Testis (tissue), 3 donors: Measurements from ENCODE around the gene RBMXL2. TPM values are rescaled to one million over a fixed set of nuclear protein-coding genes. Genes with fewer than 3 reads are reported as not detected.

ENCODE experiments used
- DNase-seq: peaks from one replicate; pipeline ENCODE4 v3.0.0-alpha.2; 2019
- H3K27ac ChIP-seq, 2 donors: fragments of 200-600 bp; sonication (generic); one replicate each; pipeline ENCODE4 v1.5.1; 2019
- H3K27me3 ChIP-seq: fragments of 200-600 bp; sonication (generic); one replicate; pipeline ENCODE4 v1.5.1; 2019
- H3K36me3 ChIP-seq: fragments of 200-600 bp; sonication (generic); one replicate; pipeline ENCODE4 v1.5.1; 2017; ENCODE audit warnings: low read depth; ENCODE audit errors: missing control alignments
- H3K4me1 ChIP-seq: fragments of 200-600 bp; sonication (generic); one replicate; pipeline ENCODE4 v1.5.1; 2019
- H3K4me3 ChIP-seq, 2 donors: fragments of 200-600 bp; sonication (generic); one replicate each; pipeline ENCODE4 v1.5.1; 2017 to 2019
- H3K9me3 ChIP-seq: fragments of 200-600 bp; sonication (generic); one replicate; pipeline ENCODE4 v1.5.1; 2017
- POLR2A ChIP-seq: fragments of 450-650 bp; IDR thresholded peaks from one replicate; pipeline ENCODE4 v1.6.1; 2017; ENCODE audit warnings: antibody characterized with exemption, mild to moderate bottlenecking, moderate library complexity
- WGBS, 2 donors: methylation state at CpG; one replicate each; pipeline ENCODE4 v1.1.5; 2018; 5-methylcytosine and 5-hydroxymethylcytosine counted together
- intact Hi-C: fragments of 100-400 bp; cut with DNase I; formaldehyde crosslinking; loops from one replicate; pipeline ENCODE4 v1.15.1; 2023; ENCODE audit warnings: low total_unique reads
- polyA plus RNA-seq: library from polyadenylated mRNA; stranded (reverse); fragments of 350-450 nt; fragmentation: Illumina TruSeq; extraction: RNeasy Lipid Tissue Mini Kit (QIAGEN cat#74804); gene quantifications from one replicate; pipeline ENCODE4 v1.2.3, GENCODE V29; 2014; ENCODE audit warnings: low read depth, low replicate concordance; ENCODE audit not compliant: insufficient read depth
- total RNA-seq, 2 donors: library from RNA; depleted of rRNA; stranded (reverse); fragments of >200 nt; gene quantifications; one replicate each; pipeline ENCODE4 v1.2.3, GENCODE V29; 2016
- TF ChIP-seq, protein P1 (sequence below), 3 experiments: fragments of 450-650 bp in 2 of 3; fragments of 200-600 bp in 1 of 3; sonication (generic) in 1 of 3; IDR thresholded peaks; one replicate each; pipeline ENCODE4 v1.5.1; 2016 to 2019; ENCODE audit warnings: antibody characterized with exemption in 3 of 3, mild to moderate bottlenecking in 2 of 3, moderate library complexity in 1 of 3

Gene RBMXL2
- total and polyA plus RNA-seq, 3 donors from 2014 or later, result 58.2 to 103 (median 79.4) TPM

GRCh38 chr11:7060868-7061267 is 27.9 kb upstream of the RBMXL2 start:
- Histone ChIP-seq H3K36me3 (no peaks in the 10 kb centered on the region), H3K4me3 (no peak overlapping the region), H3K27ac (no peak overlapping the region), H3K9me3 (no peaks in the 10 kb centered on the region), H3K4me1 (no peaks in the 10 kb centered on the region), H3K27me3 (no peaks in the 10 kb centered on the region)
- intact Hi-C loops, result no loop called here
- DNase-seq, result no peak
- 83 to 85% methylated on average over 1 of the region's 1 CpG for WGBS, 2 donors
- TF ChIP-seq, protein P1, sequence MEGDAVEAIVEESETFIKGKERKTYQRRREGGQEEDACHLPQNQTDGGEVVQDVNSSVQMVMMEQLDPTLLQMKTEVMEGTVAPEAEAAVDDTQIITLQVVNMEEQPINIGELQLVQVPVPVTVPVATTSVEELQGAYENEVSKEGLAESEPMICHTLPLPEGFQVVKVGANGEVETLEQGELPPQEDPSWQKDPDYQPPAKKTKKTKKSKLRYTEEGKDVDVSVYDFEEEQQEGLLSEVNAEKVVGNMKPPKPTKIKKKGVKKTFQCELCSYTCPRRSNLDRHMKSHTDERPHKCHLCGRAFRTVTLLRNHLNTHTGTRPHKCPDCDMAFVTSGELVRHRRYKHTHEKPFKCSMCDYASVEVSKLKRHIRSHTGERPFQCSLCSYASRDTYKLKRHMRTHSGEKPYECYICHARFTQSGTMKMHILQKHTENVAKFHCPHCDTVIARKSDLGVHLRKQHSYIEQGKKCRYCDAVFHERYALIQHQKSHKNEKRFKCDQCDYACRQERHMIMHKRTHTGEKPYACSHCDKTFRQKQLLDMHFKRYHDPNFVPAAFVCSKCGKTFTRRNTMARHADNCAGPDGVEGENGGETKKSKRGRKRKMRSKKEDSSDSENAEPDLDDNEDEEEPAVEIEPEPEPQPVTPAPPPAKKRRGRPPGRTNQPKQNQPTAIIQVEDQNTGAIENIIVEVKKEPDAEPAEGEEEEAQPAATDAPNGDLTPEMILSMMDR (IDR thresholded peaks at IDR 0.05), result no peak
- no peak for TF ChIP-seq POLR2A

GRCh38 chr11:7062534-7062933 is 26.3 kb upstream of the RBMXL2 start:
- WGBS, 2 donors, result 88 to 96% methylated on average over 2 of the region's 2 CpGs
- no peaks in the 10 kb centered on the region for H3K9me3 ChIP-seq
- H3K36me3 ChIP-seq, result no peaks in the 10 kb centered on the region
- intact Hi-C loops, result no loop called here
- H3K4me1 ChIP-seq, result no peaks in the 10 kb centered on the region
- H3K27ac ChIP-seq, result no peak overlapping the region
- TF ChIP-seq, protein P1 (IDR thresholded peaks at IDR 0.05), result no peak
- no peak for TF ChIP-seq POLR2A
- no peak overlapping the region for H3K4me3 ChIP-seq
- DNase-seq, result no peak
- H3K27me3 ChIP-seq, result no peaks in the 10 kb centered on the region

DNA sequence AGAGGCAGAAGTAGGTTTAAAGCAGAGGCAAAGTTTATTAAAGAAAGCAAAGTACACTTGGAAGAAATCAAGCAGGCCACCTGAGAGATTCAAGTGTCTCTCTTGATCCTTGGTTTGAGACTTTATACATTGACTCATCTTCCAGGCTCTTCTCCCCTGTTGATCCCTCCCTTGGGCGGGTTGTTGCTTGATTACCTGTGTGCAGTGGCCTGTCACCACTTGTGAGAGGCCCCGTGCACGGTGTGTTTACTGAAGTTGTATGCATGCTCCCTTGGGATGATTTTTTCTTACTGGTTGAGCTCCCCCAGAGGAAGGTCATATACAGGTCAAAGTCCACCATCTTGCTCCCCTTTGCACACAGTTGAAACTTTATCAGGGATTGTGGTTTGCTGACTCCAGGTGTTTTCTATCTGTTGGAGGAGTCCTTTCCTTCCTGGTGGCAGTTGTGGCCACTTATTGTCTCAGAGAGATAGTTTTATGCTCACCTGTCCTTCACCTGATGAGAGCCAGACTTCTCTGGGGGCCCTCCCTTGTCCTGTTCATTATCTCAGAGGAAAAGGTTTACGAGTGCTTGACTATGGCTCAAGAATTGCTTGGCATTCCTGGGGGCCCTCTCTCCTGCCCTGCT is 16.3 kb upstream of the RBMXL2 start:
- no peaks in the 10 kb centered on the region for H3K4me1 ChIP-seq
- DNase-seq, result no peak
- no peak overlapping the region for H3K27ac ChIP-seq
- H3K36me3 ChIP-seq, result no peaks in the 10 kb centered on the region
- H3K9me3 ChIP-seq, result no peaks in the 10 kb centered on the region
- WGBS, 2 donors, result 52 to 79% methylated on average over 4 of the region's 4 CpGs
- intact Hi-C loops, result no loop called here
- H3K4me3 ChIP-seq, result no peak overlapping the region
- H3K27me3 ChIP-seq, result no peaks in the 10 kb centered on the region
- no peak for TF ChIP-seq POLR2A
- TF ChIP-seq, protein P1 (IDR thresholded peaks at IDR 0.05), result no peak

DNA sequence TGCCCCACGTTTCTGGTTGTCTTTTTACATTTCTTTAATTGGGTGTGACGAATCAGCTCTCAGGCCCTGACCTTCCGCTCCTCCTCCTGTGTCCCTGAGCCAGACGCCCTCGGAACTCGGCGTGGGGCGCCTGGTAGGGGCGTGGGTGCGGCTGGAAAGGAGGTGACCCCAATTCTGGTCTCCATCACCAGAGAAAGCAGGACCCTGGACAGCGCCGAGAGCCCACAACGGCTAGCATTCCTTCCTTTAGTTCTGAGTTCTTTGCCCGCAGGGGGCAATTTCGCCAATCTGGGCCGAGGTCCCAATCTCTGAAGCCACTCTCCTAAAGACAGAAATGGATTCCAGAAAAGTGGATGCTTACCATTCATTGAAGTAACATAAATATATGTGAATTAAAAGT is 11.7 kb upstream of the RBMXL2 start:
- WGBS, 2 donors, result 71 to 73% methylated on average over 11 to 16 of the region's 16 CpGs

More for the DNA sequence above, 11.7 kb upstream of the RBMXL2 start:
- H3K9me3 ChIP-seq, result no peaks in the 10 kb centered on the region
- H3K4me3 ChIP-seq, result no peak overlapping the region
- no peak for TF ChIP-seq POLR2A
- TF ChIP-seq, protein P1 (IDR thresholded peaks at IDR 0.05), result no peak
- peak; percentile 15 for DNase-seq
- no peaks in the 10 kb centered on the region for H3K4me1 ChIP-seq
- no peaks in the 10 kb centered on the region for H3K27me3 ChIP-seq
- H3K36me3 ChIP-seq, result no peaks in the 10 kb centered on the region
- intact Hi-C loops, result no loop called here
- H3K27ac ChIP-seq, result no peak overlapping the region
